ENCODE measurements around the gene THG1L. TPM values are rescaled to one million over a fixed set of nuclear protein-coding genes. Genes with fewer than 3 reads are reported as not detected.
"Not testable (repeated sequence)": the region's sequence is repeated elsewhere in the genome, so short reads cannot be mapped to it uniquely, and the experiment has no call there.

Gene THG1L
- total RNA-seq (2014; rRNA removed; shearing (Covaris generic); ENCODE audit: low replicate concordance) = 27.2 and 36.2 TPM in 2 replicates

DNA sequence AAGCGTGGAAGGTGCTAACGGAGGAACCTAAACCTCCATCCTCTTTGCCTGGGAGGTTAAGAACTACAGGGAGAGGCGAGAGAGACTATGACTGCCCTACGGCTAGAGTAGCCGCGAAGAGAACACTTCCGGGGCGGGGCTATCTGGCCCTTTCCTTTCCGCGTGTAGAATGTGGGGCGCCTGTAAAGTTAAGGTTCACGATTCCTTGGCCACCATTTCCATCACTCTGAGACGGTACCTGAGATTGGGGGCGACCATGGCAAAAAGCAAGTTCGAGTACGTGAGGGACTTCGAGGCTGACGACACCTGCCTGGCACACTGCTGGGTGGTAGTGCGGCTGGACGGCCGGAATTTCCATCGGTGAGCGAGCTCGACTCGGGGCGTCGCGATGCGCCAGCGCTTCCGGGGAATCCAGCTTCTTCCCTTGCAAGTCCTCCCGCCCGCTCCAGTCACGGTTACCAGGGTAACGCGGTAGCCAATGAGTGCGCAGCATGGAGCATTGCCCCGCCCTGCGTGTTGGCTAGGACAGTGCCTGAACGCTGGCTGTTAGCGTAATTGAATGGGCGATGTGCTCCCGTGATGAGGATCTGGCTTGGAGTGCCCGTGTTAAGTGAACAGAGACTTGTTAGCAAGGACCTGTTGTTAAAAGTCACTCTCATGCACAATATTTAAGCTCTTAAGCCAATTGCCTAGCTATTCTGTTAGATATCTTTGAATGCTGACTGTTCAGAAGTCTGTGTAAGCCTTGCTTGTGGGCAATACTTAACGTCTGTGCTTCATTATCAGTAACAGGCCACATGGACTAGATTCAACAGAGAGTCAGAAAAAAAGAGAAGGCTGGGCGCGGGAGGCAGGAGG lies at the start of gene THG1L:
Gene THG1L, plus strand, starts transcription at position 149 of the 858 bp plus-strand sequence. Its CDS starts 21 bp downstream, at position 170.
- H3K27me3 ChIP-seq = no peaks in the 10 kb centered on the region
- DNase-seq = peak; percentile 99
- peak within 1 kb of the TSS; percentile 96 for H3K4me3 ChIP-seq
- H3K9me3 ChIP-seq = no peaks in the 10 kb centered on the region
- peaks cover 28% of the 10 kb centered on the region for H3K36me3 ChIP-seq

DNA sequence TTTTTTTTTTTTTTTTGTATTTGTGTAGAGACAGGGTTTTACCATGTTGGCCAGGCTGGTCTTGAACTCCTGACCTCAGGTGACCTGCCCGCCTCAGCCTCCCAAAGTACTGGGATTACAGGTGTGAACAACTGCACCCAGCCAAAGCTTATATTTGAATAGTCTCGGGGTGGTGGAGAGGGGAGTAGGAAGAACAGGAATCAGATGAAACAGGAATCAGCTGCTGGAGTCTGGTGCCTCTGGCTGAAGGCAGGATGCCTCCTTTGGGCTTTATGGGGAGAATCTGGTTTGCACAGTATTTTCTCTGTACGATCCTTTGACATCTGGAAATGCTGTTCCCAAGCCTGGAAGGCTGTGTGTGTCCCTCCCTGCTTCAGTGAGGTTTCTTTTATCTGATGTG lies 49.0 kb upstream of the THG1L start:
- Histone ChIP-seq H3K9me3 (no peaks in the 10 kb centered on the region), H3K27me3 (no peaks in the 10 kb centered on the region), H3K4me3 (no peak overlapping the region), H3K36me3 (no peaks in the 10 kb centered on the region)
- DNase-seq = no peak

DNA sequence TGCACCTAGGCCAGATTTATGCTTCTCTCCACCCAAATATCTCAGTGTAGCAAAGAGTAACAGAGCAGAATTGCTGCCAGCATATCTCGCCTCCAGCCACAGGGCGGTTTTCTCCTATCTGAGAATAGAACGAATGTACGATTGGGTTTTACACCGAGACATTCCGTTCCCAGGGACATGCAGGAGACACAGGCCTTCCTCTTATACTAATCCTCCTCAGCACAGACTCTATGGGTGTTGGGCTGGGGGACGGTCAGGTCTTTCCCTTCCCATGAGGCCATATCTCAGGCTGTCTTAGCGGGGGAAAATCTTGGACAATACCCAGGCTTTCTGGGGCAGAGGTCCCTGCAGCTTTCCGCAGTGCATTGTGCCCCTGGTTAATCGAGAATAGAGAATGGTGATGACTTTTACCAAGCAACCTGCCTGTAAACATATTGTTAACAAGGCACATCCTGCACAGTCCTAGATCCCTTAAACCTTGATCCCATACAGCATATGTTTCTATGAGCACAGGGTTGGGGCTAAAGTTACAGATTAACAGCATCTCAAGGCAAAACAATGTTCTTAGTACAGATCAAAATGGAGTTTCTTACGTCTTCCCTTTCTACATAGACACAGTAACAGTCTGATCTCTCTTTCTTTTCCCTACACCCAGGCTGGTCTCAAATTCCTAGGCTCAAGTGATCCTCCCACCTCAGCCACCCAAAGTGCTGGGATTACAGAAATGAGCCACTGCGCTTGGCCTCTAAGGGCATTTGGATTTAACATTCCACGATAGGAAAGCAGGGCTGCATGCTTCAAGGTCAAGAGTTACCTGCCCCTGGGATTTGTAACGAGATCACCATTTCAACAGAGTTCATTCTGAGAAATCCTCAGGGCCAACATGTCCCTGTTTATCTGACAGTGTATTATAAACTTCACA lies 44.7 kb upstream of the THG1L start:
- H3K4me3 ChIP-seq, H3K36me3 ChIP-seq, H3K27me3 ChIP-seq, H3K9me3 ChIP-seq, DNase-seq: not testable (repeated sequence)

DNA sequence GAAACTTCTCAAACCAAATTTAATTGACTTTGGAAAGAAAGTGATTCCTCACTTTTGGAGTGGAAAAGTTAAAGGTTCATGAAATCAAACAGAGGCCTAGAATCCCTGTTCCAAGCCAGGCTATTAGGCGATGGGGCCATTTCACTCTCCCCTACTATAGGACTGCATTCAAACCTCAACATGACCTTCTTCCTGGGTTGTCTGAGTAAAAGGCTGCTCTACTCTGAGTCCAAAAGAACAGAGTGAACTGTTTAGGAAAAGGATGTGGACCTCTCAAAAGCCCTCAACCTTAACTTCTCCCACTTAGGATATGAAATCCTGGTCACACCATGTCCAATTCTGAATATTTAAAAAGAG lies 44.0 kb upstream of the THG1L start:
- no peak for DNase-seq
- H3K27me3 ChIP-seq = no peaks in the 10 kb centered on the region
- no peak overlapping the region for H3K4me3 ChIP-seq
- no peaks in the 10 kb centered on the region for H3K9me3 ChIP-seq
- no peaks in the 10 kb centered on the region for H3K36me3 ChIP-seq

DNA sequence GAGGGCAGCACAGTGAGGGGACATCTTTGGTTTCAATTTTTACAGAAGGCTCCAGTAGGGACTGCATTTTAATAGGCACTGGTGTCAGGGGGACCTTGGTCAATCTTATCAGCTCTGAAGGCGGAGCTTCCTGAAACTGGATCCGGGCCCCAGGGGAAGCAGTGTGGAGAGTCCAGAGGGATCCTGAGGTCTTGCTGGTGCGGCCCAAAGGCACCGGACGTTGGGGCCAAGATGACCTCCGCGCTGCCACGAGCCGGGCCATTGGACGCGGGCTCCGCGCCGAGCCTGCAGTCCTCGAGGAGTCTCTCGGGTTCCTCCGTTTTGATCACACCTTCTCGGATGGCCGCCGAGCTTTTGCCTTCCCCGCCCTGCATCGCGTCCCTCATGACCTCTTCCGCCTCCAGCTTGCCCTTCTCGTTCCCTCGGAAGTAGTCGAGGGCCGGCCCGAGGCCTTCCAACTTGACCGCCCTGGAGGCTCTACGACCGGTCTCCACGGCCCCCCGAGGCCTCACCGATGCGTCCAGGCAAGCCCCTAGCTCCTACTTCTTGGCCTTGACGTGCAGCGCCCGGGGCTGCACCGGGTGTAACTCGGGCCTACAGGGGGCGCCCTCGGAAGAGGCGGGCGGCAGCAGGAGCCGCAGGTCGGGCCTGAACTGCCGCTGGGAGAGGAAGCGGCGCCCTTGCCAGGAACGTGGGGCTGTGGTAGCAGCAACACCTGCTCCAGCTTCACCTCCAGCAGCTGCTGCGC lies 41.1 kb upstream of the THG1L start:
- Histone ChIP-seq H3K9me3 (no peaks in the 10 kb centered on the region), H3K27me3 (no peaks in the 10 kb centered on the region), H3K36me3 (no peaks in the 10 kb centered on the region), H3K4me3 (no peak overlapping the region)
- no peak for DNase-seq

DNA sequence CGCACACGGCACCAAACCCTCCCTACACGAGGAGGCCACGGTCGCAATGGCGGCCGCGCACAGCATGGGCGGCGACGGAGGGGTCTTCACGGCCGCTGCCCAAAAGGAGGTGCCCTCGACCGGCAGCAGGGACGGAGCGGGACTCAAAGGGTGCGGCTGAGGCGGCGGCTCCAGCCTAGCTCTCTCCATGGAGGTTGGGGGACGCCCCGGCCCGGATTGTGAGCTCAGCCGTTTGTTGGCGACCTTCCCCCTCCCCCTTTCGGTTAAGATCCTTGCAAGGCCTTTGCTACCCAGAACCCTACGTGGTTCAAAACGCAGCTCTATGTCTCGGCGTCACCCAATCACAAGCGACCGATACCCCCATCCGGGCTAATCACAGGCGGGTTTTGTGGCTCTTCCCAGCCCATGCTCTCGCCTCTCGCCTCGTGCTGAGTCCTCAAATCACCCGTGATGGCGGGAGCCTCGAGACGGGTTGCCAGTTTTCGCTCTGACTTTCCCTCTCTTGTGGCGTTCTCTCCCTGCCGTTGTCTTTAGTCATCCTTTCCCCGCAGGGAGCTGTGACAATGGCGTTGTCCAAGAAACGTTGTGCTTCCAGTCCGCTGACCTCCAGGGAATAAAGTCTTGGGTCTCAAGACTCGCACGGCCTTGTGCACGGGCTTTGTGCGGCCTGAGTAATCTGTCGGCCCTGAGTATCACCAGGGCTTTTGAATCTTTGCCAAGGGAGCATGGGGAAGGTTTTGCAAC lies 40.4 kb upstream of the THG1L start:
- Histone ChIP-seq H3K9me3 (no peaks in the 10 kb centered on the region), H3K4me3 (no peak overlapping the region), H3K27me3 (no peaks in the 10 kb centered on the region), H3K36me3 (no peaks in the 10 kb centered on the region)
- no peak for DNase-seq

DNA sequence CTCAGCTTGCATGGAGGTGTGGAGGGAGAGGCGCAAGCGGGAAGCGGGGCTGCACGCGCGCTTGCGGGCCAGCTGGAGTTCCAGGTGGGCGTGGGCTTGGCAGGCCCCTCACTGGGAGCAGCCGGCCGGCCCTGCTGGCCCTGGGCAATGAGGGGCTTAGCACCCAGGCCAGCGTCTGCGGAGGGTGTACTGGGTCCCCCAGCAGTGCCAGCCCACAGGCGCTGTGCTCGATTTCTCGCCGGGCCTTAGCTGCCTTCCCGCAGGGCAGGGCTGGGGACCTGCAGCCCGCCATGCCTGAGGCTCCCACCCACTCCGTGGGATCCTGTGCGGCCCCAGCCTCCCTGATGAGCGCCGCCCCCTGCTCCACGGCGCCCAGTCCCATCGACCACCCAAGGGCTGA lies 37.4 kb upstream of the THG1L start:
- DNase-seq = not testable (repeated sequence)

DNA sequence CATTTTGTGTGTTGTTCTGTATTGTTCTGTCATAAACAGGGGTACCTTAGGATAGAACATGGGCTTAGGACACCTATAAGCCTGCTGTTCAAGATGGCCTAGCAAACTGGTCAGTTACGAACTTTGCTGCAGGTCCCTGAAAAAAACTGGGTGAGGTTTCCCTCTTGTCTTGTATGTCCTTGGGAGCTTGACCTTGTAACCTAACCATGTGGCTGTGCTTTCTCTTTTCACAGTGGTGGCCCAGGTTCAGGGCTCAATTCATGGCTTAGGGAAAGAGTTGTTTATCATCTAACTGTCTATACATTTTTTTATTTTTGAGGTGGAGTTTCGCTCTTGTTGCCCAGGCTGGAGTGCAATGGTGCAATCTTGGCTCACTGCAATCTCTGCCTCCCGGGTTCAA lies 35.1 kb upstream of the THG1L start:
- not testable (repeated sequence) for H3K27me3 ChIP-seq, H3K36me3 ChIP-seq, H3K9me3 ChIP-seq, H3K4me3 ChIP-seq, DNase-seq

More for the DNA sequence above, 37.4 kb upstream of the THG1L start:
- not testable (repeated sequence) for H3K9me3 ChIP-seq, H3K36me3 ChIP-seq, H3K27me3 ChIP-seq, H3K4me3 ChIP-seq

DNA sequence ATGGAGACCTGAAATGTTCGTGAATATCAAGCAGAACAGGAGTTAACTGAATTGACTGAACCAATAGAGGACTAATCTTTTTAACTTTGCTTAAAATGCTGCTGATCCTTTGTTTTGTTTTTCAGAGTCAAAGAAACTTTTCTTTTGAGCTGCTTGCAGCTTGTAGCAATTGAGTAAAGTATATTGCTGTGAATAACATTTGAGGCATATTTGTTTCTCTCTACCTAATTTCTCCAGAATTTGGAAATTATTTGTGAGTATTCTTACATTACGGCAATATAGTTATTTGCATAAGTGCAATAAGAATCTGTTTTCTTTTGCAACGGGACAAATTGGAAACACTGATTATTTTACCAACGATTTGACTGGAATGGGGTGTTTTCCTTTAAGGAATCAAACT lies 32.5 kb upstream of the THG1L start:
- DNase-seq, H3K36me3 ChIP-seq, H3K27me3 ChIP-seq, H3K4me3 ChIP-seq, H3K9me3 ChIP-seq: not testable (repeated sequence)

DNA sequence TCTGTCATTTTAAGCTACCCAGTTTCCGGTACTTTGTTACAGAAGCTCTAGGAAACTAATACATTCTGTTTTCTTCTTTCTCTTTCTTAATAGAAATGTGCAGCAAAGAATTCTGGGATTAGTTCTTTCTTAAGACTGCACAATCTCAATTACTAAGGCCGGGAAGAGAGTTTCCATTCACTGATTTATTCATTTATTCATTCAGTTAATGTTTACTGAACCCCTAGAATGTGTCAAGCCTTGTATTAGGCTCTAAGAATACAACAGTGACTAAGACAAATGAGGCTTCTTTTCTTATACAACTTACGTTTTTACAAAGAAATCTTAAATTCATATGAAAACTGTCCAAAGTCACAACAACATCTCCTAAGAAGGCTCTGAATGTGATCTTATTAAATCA lies 27.5 kb upstream of the THG1L start:
- Histone ChIP-seq H3K4me3 (no peak overlapping the region), H3K36me3 (no peaks in the 10 kb centered on the region), H3K27me3 (no peaks in the 10 kb centered on the region), H3K9me3 (peaks cover 5% of the 10 kb centered on the region; the same call in 1 of the 2 replicates)
- DNase-seq = no peak

DNA sequence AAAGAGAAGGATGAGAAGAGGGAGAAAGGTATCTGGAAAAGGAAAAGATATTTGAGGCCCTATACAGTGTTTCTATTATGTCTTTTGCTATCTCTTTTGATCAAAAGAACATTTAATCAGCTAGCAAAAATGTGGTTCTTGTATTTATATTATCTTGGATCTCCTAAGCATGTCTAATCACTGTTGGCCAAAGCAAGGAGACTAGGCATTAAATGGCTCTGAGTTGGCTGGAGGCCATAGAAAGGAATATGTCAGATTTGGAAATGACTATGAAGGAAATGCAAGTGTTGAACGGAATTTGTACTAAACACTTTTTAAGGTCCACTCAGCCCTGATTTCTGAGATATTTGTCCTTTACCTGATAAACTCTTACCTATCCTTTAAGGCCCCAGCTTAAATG lies 22.4 kb upstream of the THG1L start:
- no peak overlapping the region for H3K4me3 ChIP-seq
- no peaks in the 10 kb centered on the region for H3K36me3 ChIP-seq
- H3K9me3 ChIP-seq = no peaks in the 10 kb centered on the region
- DNase-seq = peak; percentile 25
- no peaks in the 10 kb centered on the region for H3K27me3 ChIP-seq

DNA sequence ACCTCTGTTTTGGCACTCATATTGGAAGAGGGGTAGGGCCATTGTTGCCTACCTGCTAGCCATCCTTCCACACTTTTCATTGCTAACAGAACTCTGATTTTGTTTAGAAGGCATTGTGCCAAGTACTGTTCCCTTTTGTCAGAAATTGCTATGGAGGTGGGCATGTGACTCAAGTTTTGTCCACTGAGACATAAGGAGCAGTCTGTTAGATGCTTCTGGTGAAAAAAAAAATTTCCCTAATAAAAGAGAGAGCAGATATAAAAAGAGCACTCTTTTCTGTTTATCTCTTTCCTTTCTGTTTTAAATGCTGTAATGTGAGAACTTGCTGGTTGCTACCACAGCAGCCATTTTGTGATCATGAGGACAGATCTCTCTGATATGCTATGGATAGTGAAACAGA lies 21.9 kb upstream of the THG1L start:
- Histone ChIP-seq H3K27me3 (no peaks in the 10 kb centered on the region), H3K36me3 (no peaks in the 10 kb centered on the region), H3K4me3 (no peak overlapping the region), H3K9me3 (no peaks in the 10 kb centered on the region)
- no peak for DNase-seq

DNA sequence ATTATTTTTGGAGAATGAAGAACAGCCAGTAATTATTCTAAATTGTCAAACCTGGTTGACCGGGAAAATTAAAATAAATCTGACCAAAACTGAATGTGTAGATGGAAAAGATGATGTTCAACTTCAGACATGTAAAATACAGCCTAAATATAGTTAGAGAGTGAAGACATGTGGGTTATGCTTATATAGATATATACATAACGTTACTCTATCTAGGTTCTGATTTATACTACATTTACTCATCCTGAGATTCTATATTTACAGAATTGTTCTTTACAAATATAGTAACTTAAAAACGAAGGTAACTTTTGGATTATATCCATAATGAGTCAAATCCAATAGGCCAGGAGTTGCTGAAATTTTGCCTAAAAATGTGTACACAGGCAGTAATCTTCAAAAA lies 20.8 kb upstream of the THG1L start:
- no peak for DNase-seq
- Histone ChIP-seq H3K36me3 (no peaks in the 10 kb centered on the region), H3K9me3 (no peaks in the 10 kb centered on the region), H3K4me3 (no peak overlapping the region), H3K27me3 (no peaks in the 10 kb centered on the region)

DNA sequence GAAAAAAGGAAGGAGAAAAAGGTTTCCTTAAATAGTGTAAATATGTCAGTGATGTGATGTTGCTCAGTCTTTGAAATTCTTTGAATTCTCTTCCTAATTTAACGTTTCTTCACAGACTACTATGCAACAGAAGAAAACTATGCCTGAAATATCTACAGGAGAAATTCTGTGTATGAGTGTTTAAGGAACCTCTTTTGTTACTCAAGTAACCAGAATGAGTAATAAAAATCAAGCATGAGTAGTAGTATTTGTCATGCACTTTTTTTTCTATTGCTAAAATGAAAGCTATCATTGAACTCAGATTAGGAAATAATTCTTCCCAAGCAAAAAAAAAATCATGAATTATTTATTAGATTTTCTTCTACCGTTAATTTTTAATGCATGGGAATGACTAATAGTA lies 20.3 kb upstream of the THG1L start:
- Histone ChIP-seq H3K36me3 (no peaks in the 10 kb centered on the region), H3K4me3 (no peak overlapping the region), H3K27me3 (no peaks in the 10 kb centered on the region), H3K9me3 (no peaks in the 10 kb centered on the region)
- no peak for DNase-seq

DNA sequence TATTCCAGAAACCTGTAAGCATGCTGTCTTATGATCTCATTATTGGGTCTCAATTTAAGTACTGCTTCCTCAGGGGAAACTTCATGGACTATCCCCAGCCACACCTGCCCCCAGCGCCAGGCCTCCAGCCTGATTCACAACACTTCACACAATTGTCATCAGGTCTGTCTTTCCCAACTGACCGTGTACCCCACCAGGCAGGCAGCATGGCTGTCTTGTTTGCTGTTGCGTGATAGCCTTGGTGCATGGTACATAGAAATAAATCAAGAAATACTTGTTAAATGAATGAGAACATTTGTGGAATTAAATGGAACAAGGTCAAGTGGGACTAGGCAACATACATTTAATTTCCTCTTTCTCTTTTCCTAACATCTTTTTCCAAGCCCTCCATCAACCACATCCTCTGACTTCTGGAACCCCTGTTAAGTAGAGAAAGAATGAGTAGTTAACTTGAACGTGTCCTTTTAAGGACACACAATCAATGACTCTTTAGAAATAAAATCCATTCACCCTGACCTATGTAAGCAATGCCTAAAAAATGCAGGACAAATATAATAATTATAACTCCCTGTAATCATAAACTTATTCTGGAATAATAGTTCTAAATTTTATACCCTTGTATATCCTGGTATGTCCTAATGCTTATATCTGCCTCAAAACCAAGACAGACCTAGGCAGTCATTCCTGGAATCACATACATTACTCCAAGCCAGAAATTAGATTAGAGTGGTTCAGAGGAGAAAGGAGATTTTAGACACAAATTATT lies 17.2 kb upstream of the THG1L start:
- Histone ChIP-seq H3K9me3 (no peaks in the 10 kb centered on the region), H3K36me3 (no peaks in the 10 kb centered on the region), H3K27me3 (no peaks in the 10 kb centered on the region), H3K4me3 (no peak overlapping the region)
- no peak for DNase-seq

DNA sequence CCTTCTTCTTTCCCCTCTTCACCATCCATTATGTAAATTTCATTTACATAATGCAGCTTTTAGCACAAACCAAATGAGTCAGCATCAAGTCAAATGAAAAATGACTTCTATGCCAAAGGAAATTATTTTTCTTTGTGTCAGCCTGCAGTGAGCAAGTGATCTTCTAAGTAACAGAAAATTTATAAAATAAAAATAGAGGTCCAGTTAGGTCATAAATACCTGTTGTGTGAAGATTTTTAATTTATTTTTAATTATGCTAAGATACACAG lies 16.7 kb upstream of the THG1L start:
- H3K36me3 ChIP-seq = no peaks in the 10 kb centered on the region
- DNase-seq = no peak
- H3K27me3 ChIP-seq = no peaks in the 10 kb centered on the region

More for the DNA sequence above, 16.7 kb upstream of the THG1L start:
- no peaks in the 10 kb centered on the region for H3K9me3 ChIP-seq
- no peak overlapping the region for H3K4me3 ChIP-seq
